HG03558 (cell line): ENCODE results near the gene PIGC.
"Not testable (repeated sequence)": the region's sequence is repeated elsewhere in the genome, so short reads cannot be mapped to it uniquely, and the experiment has no call there.

Source experiments
- ATAC-seq: cut with Tn5 transposase; IDR thresholded peaks from one replicate; pipeline ENCODE4 v1.9.1; 2021; ENCODE audit warnings: moderate number of reproducible peaks; ENCODE audit not compliant: unreplicated experiment; ENCODE audit errors: extremely low read depth

The PIGC gene

GRCh38 chr1:172437183-172437582 is 6.7 kb downstream of the PIGC start:
- not testable (repeated sequence) for ATAC-seq

GRCh38 chr1:172431721-172432192 is 12.1 kb downstream of the PIGC start:
- ATAC-seq = no peak

- ATAC-seq = no peak
Measured at GRCh38 chr1:172431204-172431603, 12.7 kb downstream of the PIGC start.

DNA sequence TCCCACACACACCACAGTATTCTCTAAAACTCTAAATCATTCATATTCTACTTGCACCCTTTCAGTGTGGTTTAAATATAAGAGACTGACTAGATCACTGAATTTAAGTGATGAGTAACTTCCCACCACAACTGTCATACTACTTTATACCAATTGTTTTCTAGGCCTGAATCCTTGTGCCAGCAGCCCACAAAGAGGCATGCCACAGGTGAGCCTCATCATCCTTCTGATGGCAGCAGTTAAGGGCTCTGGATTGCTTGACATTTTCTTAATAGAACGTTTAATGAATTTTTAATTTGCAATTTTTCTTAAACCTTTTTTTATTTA is 13.8 kb downstream of the PIGC start:
- no peak for ATAC-seq

GRCh38 chr1:172429331-172430127 is 14.3 kb downstream of the PIGC start:
- no peak for ATAC-seq

- ATAC-seq = no peak
Measured at GRCh38 chr1:172427191-172427590, 16.7 kb downstream of the PIGC start.

DNA sequence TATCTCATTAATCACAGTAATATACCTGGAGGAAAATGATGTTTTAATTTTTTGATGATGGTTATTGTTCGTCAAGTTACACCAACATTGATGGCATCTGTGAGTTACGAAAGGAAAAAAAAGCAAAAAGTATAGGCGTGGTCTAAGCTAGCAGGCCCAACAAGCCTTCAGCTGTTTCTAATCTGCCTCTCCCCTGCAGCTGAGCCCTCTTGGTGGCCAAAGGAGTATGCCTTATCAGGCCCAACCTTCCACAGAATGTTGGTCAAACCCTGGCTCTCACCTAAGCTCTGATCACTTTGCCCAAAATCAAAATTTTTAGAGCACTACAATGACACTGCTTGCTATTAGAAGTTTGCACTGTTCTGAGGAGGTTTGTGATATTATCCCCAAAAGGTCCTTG is 18.5 kb downstream of the PIGC start:
- ATAC-seq = no peak

GRCh38 chr1:172423336-172423735 is 20.5 kb downstream of the PIGC start:
- no peak for ATAC-seq

DNA sequence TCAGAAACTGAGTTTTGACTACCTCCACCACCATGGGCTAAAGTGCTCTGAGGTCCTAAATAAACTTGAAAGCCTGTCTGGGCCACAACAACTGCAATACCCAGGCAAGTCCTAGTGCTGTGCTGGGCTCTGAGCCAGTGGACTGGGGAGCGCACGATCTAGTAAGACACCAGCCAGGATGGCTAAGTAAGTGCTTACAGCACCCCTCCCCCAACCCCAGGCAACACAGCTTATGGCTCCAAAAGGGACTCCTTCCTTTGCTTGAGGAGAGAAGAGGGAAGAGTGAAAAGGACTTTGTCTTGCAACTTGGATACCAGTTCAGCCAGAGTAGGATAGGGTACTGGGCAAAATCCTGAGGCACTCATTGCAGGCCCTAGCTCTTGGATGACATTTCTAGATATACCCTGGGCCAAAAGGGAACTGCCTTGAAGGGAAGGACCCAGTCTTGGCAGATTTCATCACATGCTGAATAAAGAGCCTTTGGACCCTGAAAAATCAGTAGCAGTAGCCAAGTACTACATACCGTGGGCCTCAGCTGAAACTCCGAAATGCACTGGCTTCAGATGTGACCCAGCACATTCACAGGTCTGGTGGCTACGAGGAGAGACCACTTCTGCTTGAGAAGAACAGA is 21.8 kb downstream of the PIGC start:
- ATAC-seq = no peak

DNA sequence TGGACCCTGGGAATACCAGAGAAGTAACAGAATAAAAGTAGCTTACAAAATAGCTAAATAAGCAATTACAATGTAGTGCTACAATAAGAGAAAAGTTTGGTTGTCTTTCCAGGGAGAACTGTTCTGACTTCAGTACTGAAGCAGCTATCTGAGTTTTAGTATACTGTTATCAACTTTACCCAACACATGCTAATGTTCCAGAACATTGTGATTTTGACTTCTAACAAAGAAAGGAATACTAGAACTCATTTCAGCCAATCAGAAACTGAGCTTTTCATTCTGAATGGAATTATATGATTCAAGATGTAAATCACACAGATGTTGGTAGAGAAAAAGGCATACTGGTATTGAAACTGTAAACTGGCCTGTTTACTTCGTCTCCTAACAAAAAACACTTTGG is 23.5 kb downstream of the PIGC start, which contains the start of gene C1orf105:
Gene C1orf105 (plus strand): TSS at position 301 of the 400 bp plus-strand sequence. CDS start 201 bp downstream, outside the sequence.
- ATAC-seq = no peak

GRCh38 chr1:172417557-172417956 is 26.3 kb downstream of the PIGC start:
- ATAC-seq = no peak

DNA sequence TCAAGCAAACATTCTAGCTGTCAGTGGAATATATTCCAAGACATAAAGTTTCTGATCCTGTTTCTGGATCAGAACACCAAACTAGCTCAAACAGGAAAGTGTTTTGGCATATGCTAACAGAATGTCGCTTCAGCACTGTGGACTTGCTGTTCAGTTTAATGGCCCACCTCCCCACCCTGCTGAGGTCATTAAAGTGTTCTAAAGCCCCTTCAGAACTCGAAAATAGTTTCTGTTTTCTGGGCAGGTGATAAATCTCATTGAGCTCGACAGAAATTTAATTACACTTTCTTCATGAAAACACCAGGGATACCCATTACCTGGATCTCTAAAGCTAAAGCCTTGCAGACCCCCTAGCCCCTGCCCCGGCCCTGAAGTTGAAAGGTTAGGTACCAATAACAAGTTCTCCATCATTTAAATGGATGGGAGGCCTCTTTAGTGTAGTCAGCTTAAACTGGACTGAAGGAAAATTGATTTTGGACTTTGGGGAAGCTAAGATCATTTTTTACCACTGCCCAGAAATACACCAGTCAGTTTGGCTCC is 27.3 kb downstream of the PIGC start:
- no peak for ATAC-seq

DNA sequence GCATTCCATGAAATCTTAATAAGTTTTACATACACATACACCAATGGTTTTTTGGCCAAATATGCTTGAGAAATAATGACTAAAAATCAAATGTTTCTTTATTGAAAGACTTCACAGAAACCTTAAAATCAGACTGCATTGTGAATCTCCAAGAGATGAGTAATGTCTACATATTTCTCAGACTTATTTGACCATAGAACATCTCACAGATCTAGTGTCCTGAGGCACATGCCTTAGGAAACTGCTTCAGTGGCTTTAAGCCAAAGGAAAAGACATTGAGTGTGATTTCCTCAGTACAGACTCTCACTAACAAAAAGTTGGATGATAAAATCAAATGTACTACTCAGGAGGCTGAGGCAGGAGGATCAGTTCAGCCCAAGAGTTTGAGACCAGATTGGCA is 29.5 kb downstream of the PIGC start:
- ATAC-seq = no peak

- no peak for ATAC-seq
Measured at GRCh38 chr1:172411791-172412338, 32.0 kb downstream of the PIGC start.

GRCh38 chr1:172410027-172410426 is 33.8 kb downstream of the PIGC start:
- no peak for ATAC-seq

- no peak for ATAC-seq
Measured at GRCh38 chr1:172408958-172409357, 34.9 kb downstream of the PIGC start.

- ATAC-seq = no peak
Measured at GRCh38 chr1:172406968-172407367, 36.9 kb downstream of the PIGC start.

GRCh38 chr1:172405912-172406311 is 38.0 kb downstream of the PIGC start:
- no peak for ATAC-seq

- no peak for ATAC-seq
Measured at GRCh38 chr1:172404121-172404520, 39.7 kb downstream of the PIGC start.

- no peak for ATAC-seq
Measured at GRCh38 chr1:172402878-172403569, 40.8 kb downstream of the PIGC start.

- ATAC-seq = no peak
Measured at GRCh38 chr1:172401892-172402291, 42.0 kb downstream of the PIGC start.
